Endothelial cell of umbilical vein (primary cell): Measurements from ENCODE around the gene NUDT5. TPM values are rescaled to one million over a fixed set of nuclear protein-coding genes. Genes with fewer than 3 reads are reported as not detected.
A peak's percentile ranks its signal among the peaks of the same experiment; 100 is the strongest.

Experiments
- BruUV-seq: library from RNA; stranded (reverse); fragments of 400-500 nt; replicated peaks from 2 replicates; lab custom pipeline; 2021; lab: Mats Ljungman, UMichigan
- CTCF ChIA-PET: fragments of 300-600, 350-600 bp; sonication (Branson Sonifier 250); formaldehyde crosslinking; loops from one replicate; lab custom pipeline; 2021; ENCODE audit warnings: antibody characterized with exemption, inconsistent platforms; lab: Charles Lee
- POLR2A ChIA-PET: fragments of 300-600, 350-600 bp; sonication (Branson Sonifier 250); formaldehyde crosslinking; loops from one replicate; lab custom pipeline; 2021; ENCODE audit warnings: antibody characterized with exemption, inconsistent platforms; lab: Charles Lee
- DNase-seq: peaks from one replicate; pipeline ENCODE4 v3.0.0-alpha.2; 2011; ENCODE audit warnings: low read depth, low spot score
- FAIRE-seq: peaks from 2 replicates; lab custom pipeline; 2011; peaks lifted over from hg19 to GRCh38; lab: Jason Lieb, UNC
- H2AFZ ChIP-seq: 2 replicates; pipeline ENCODE4 v1.6.0; 2012; ENCODE audit warnings: low read depth, low read length, control low read depth, inconsistent platforms
- H3K27ac ChIP-seq: 2 replicates; pipeline ENCODE4 v1.5.1; 2011; ENCODE audit warnings: low read depth, mild to moderate bottlenecking, control low read depth, low read length, moderate library complexity; ENCODE audit not compliant: insufficient read depth
- H3K27me3 ChIP-seq, 2 experiments: 2 replicates each; pipeline versions ENCODE4 v1.6.0 to v1.6.1; 2011; ENCODE audit warnings: low read length in 2 of 2, mixed read lengths in 1 of 2; ENCODE audit not compliant: control insufficient read depth in 2 of 2, insufficient read depth in 2 of 2
- H3K36me3 ChIP-seq, 2 experiments: 2 replicates in 1 of 2; 3 replicates in 1 of 2; pipeline ENCODE4 v1.5.1; 2011; ENCODE audit warnings: low read length in 2 of 2, mild to moderate bottlenecking in 1 of 2, moderate library complexity in 1 of 2; ENCODE audit not compliant: control insufficient read depth in 2 of 2, insufficient read depth in 2 of 2; ENCODE audit errors: extremely low read depth in 1 of 2
- H3K4me1 ChIP-seq: 3 replicates; pipeline ENCODE4 v1.5.1; 2011; ENCODE audit warnings: mild to moderate bottlenecking, low read length; ENCODE audit not compliant: control insufficient read depth, insufficient read depth; ENCODE audit errors: extremely low read depth
- H3K4me2 ChIP-seq: 2 replicates; pipeline ENCODE4 v1.6.1; 2011; ENCODE audit warnings: low read length, control low read depth, mixed read lengths; ENCODE audit not compliant: insufficient read depth
- H3K4me3 ChIP-seq, 3 experiments: fragments of 200-600 bp in 1 of 3; sonication (generic), shearing (Covaris generic) in 1 of 3; replicated peaks in 1 of 3; 2 replicates each; pipeline ENCODE4 v1.5.1; 2011 to 2016; ENCODE audit warnings: control low read depth in 3 of 3, low read length in 3 of 3, mild to moderate bottlenecking in 2 of 3, inconsistent platforms in 1 of 3, low read depth in 1 of 3, moderate library complexity in 1 of 3; ENCODE audit not compliant: insufficient read depth in 1 of 3
- H3K79me2 ChIP-seq: 2 replicates; pipeline ENCODE4 v1.6.0; 2012; ENCODE audit warnings: low read length, inconsistent platforms; ENCODE audit not compliant: control insufficient read depth, insufficient read depth
- H3K9ac ChIP-seq: replicated peaks from 2 replicates; pipeline ENCODE3; 2011; ENCODE audit warnings: low read length, control low read depth; ENCODE audit not compliant: insufficient read depth; ENCODE audit errors: extremely low read depth
- H3K9me1 ChIP-seq: replicated peaks from 3 replicates; pipeline ENCODE4 v1.6.0; 2011; ENCODE audit warnings: mild to moderate bottlenecking, low read length; ENCODE audit not compliant: control insufficient read depth, insufficient read depth; ENCODE audit errors: extremely low read depth
- H3K9me3 ChIP-seq: replicated peaks from 2 replicates; pipeline ENCODE4 v1.5.1; 2012; ENCODE audit warnings: low read length, inconsistent platforms; ENCODE audit not compliant: control insufficient read depth, insufficient read depth
- H4K20me1 ChIP-seq: replicated peaks from 2 replicates; pipeline ENCODE3; 2011; ENCODE audit warnings: mild to moderate bottlenecking, low read length; ENCODE audit not compliant: control insufficient read depth, insufficient read depth; ENCODE audit errors: extremely low read depth
- EZH2 ChIP-seq: IDR thresholded peaks from 2 replicates; pipeline ENCODE4 v1.6.1; 2012; ENCODE audit warnings: borderline replicate concordance, low read depth, mild to moderate bottlenecking, moderate library complexity, low read length, inconsistent platforms; ENCODE audit not compliant: severe bottlenecking
- FOS ChIP-seq: IDR thresholded peaks from 2 replicates; pipeline ENCODE4 v1.6.1; 2011; ENCODE audit warnings: mild to moderate bottlenecking, low read length, moderate library complexity, borderline replicate concordance; ENCODE audit not compliant: insufficient read depth
- GATA2 ChIP-seq: IDR thresholded peaks from 2 replicates; pipeline ENCODE4 v1.7.0; 2011; ENCODE audit warnings: low read depth, mild to moderate bottlenecking, moderate library complexity, mixed read lengths, low read length; ENCODE audit not compliant: insufficient read length, insufficient read depth
- JUN ChIP-seq: IDR thresholded peaks from 2 replicates; pipeline ENCODE4 v1.6.1; 2011; ENCODE audit warnings: borderline replicate concordance, low read depth; ENCODE audit not compliant: insufficient read length, insufficient read depth
- MYC ChIP-seq: IDR thresholded peaks from one replicate; pipeline ENCODE4 v1.6.1; 2011; ENCODE audit warnings: mild to moderate bottlenecking, low read depth, low read length
- POLR2A ChIP-seq: IDR thresholded peaks from 2 replicates; pipeline ENCODE4 v1.6.1; 2012; ENCODE audit warnings: low read depth, mild to moderate bottlenecking, control low read depth, low read length
- POLR2AphosphoS5 ChIP-seq: IDR thresholded peaks from 2 replicates; pipeline ENCODE4 v1.6.1; 2012; ENCODE audit warnings: low read depth, mild to moderate bottlenecking, control low read depth, low read length, moderate library complexity; ENCODE audit not compliant: insufficient read depth
- dilution Hi-C: fragments of 300-500 bp; cut with MboI; formaldehyde crosslinking; loops from one replicate; pipeline ENCODE4 v1.15.0; 2019; ENCODE audit warnings: low sequenced_read_pairs; ENCODE audit not compliant: extremely low pct_ligation_motif_present
- intact Hi-C: fragments of 100-400 bp; cut with micrococcal nuclease; formaldehyde crosslinking; loops from one replicate; pipeline ENCODE4 v1.10.0; 2022
- polyA plus RNA-seq, 4 experiments: library from polyadenylated mRNA; depleted of rRNA in 3 of 4; stranded (reverse) in 3 of 4; unstranded in 1 of 4; fragments of >200 nt; gene quantifications; 2 replicates each; pipeline versions ENCODE4 v1.2.1 to v1.2.3, GENCODE V29; 2011 to 2012; ENCODE audit warnings: missing spikeins in 1 of 4
- total RNA-seq: library from RNA; stranded (reverse); gene quantifications from 2 replicates; pipeline ENCODE4 v1.2.3, GENCODE V29; 2021
- TF ChIP-seq, protein P1 (sequence below), 2 donors: IDR thresholded peaks; 1 replicate in 1 of 2; 2 replicates in 1 of 2; pipeline ENCODE4 v1.5.1; 2011; ENCODE audit warnings: low read length in 2 of 2, mild to moderate bottlenecking in 2 of 2, moderate library complexity in 2 of 2, control low read depth in 1 of 2, inconsistent platforms in 1 of 2, low read depth in 1 of 2; ENCODE audit not compliant: insufficient read depth in 1 of 2; ENCODE audit errors: extremely low read depth in 1 of 2

The NUDT5 gene
- total and polyA plus RNA-seq, 2 donors (not counting 3 experiments of a cell fraction or from before 2014, with no cell fraction given): 81.8 to 87.8 TPM

DNA sequence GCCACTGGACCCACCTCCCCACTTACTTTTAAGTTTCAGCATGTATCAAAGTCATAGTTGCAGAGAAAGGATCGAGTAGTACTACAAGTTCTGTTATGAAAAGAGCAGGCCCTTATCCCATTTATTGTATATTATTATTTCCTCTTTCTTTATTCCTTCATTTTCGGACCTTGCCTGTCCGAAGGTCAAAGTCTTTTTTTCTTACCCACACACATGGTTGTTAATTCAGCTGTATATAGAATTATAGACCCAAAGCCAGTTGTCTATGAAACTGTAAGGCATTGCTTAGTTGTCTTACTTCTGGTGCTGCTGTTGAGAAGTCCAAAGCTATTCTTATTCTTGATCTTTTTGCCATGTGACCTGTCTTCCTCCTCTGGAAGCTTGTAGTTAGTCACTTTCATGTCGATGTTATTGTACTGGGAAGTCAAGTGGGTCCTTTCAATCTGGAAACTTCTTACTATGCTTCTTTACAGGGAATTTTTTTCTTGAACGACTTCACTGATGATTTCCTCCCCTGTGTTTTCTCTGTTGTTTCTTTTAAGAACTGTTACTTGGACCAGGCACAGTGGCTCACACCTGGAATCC is 8.3 kb downstream of the NUDT5 start:
- Histone ChIP-seq H3K36me3 (peaks cover 0 to 8% of the 10 kb centered on the region in 2 experiments), H3K9me3 (no peaks in the 10 kb centered on the region), H3K4me3 (no peak overlapping the region), H2AFZ (no peak overlapping the region), H3K4me2 (no peak overlapping the region), H4K20me1 (no peaks in the 10 kb centered on the region), H3K27me3 (no peaks in the 10 kb centered on the region), H3K9ac (no peak overlapping the region), H3K9me1 (no peaks in the 10 kb centered on the region), H3K4me1 (peaks cover 23% of the 10 kb centered on the region), H3K27ac (no peak overlapping the region), H3K79me2 (peaks cover 34% of the 10 kb centered on the region)
- ChIA-PET CTCF (no interaction called here), POLR2A (no interaction called here)
- BruUV-seq: no TSS peak
- dilution Hi-C loops (no loop called here), intact Hi-C loops (no loop called here)
- TF ChIP-seq FOS (no peak), EZH2 (no peak), MYC (no peak)
- TF ChIP-seq, protein P1, sequence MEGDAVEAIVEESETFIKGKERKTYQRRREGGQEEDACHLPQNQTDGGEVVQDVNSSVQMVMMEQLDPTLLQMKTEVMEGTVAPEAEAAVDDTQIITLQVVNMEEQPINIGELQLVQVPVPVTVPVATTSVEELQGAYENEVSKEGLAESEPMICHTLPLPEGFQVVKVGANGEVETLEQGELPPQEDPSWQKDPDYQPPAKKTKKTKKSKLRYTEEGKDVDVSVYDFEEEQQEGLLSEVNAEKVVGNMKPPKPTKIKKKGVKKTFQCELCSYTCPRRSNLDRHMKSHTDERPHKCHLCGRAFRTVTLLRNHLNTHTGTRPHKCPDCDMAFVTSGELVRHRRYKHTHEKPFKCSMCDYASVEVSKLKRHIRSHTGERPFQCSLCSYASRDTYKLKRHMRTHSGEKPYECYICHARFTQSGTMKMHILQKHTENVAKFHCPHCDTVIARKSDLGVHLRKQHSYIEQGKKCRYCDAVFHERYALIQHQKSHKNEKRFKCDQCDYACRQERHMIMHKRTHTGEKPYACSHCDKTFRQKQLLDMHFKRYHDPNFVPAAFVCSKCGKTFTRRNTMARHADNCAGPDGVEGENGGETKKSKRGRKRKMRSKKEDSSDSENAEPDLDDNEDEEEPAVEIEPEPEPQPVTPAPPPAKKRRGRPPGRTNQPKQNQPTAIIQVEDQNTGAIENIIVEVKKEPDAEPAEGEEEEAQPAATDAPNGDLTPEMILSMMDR (IDR thresholded peaks at IDR 0.05; ENCODE audit: extremely low read depth in 1 of 2, insufficient read depth in 1 of 2, low read depth in 1 of 2, low read length in 2 of 2): no peak
- FAIRE-seq: peak; percentile 52
- no peak for DNase-seq

DNA sequence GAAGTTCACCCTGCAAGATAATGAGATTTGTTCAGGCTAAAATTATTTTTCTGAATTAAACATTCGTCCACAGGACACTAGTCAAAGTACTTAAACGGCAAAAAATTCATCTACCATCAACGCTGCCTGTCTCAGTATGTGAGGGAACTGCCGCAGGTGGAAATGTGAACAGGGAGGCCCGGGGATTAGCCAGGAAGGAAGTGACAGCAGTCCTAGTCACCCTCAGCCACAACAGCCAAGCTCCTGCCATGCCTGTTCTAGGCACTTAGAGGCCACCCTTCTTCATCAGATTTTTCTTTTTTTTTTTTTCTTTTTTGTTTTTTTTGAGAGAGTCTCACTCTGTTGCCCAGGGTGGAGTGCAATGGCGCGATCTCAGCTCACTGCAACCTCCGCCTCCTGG is 9.4 kb downstream of the NUDT5 start:
- Histone ChIP-seq H3K27ac (peak overlapping the region; percentile 46), H3K27me3 (no peaks in the 10 kb centered on the region), H3K4me2 (peak overlapping the region; percentile 62), H3K9ac (no peak overlapping the region), H3K4me3 (no peak overlapping the region), H3K4me1 (peaks cover 15% of the 10 kb centered on the region), H3K9me1 (no peaks in the 10 kb centered on the region), H3K36me3 (peaks cover 0 to 8% of the 10 kb centered on the region in 2 experiments), H4K20me1 (no peaks in the 10 kb centered on the region), H3K9me3 (no peaks in the 10 kb centered on the region), H2AFZ (no peak overlapping the region), H3K79me2 (peaks cover 26% of the 10 kb centered on the region)
- DNase-seq (peak; percentile 46), FAIRE-seq (peak; percentile 90)
- ChIA-PET POLR2A (no interaction called here), CTCF (interaction anchor here (1.0 kb wide), 1 partner anchor 10 kb away, joined by 7 read pairs; the partner anchor contains the start of genes CDC123 and NUDT5)
- intact Hi-C loops: loop anchor here (1.0 kb wide), 1 partner anchor 34 kb away; no protein-coding TSS in a partner anchor
- TF ChIP-seq POLR2AphosphoS5 (peak; percentile 51), JUN (peak; percentile 74), FOS (peak; percentile 77), GATA2 (no peak), POLR2A (no peak)
- TF ChIP-seq, protein P1 (IDR thresholded peaks at IDR 0.05; ENCODE audit: extremely low read depth in 1 of 2, insufficient read depth in 1 of 2, low read depth in 1 of 2, low read length in 2 of 2): no peak
- dilution Hi-C loops: no loop called here
- no TSS peak for BruUV-seq
